ENCODE data around the gene TUBB3. TPM values are rescaled to one million over a fixed set of nuclear protein-coding genes. Genes with fewer than 3 reads are reported as not detected.

TUBB3 gene
- total RNA-seq, 1 donor from 2014 or later: 84.9 TPM

- H3K4me1 Mint-ChIP-seq (ENCODE audit: unreplicated experiment): peaks cover 31% of the 10 kb centered on the region
- DNase-seq (ENCODE audit: extremely low spot score, unreplicated experiment): no peak
- H3K36me3 Mint-ChIP-seq (ENCODE audit: unreplicated experiment): peaks cover 7% of the 10 kb centered on the region
- H3K27ac Mint-ChIP-seq (ENCODE audit: unreplicated experiment): no peak overlapping the region
- TF ChIP-seq CTCF (IDR thresholded peaks at IDR 0.05): no peak
- H3K4me3 Mint-ChIP-seq (ENCODE audit: unreplicated experiment): no peak overlapping the region
- H3K9me3 Mint-ChIP-seq (ENCODE audit: unreplicated experiment): no peaks in the 10 kb centered on the region
- no peaks in the 10 kb centered on the region for H3K27me3 Mint-ChIP-seq (ENCODE audit: unreplicated experiment)
Observed at GRCh38 chr16:89915303-89916232, 7.6 kb upstream of the TUBB3 start.

- peak overlapping the region; percentile 74 for H3K27ac Mint-ChIP-seq (ENCODE audit: unreplicated experiment)
- no peak for TF ChIP-seq CTCF (IDR thresholded peaks at IDR 0.05)
- no peaks in the 10 kb centered on the region for H3K27me3 Mint-ChIP-seq (ENCODE audit: unreplicated experiment)
- H3K36me3 Mint-ChIP-seq (ENCODE audit: unreplicated experiment): peaks cover 3% of the 10 kb centered on the region
- DNase-seq (ENCODE audit: extremely low spot score, unreplicated experiment): peak; percentile 92
- no peaks in the 10 kb centered on the region for H3K9me3 Mint-ChIP-seq (ENCODE audit: unreplicated experiment)
- H3K4me1 Mint-ChIP-seq (ENCODE audit: unreplicated experiment): peaks cover 45% of the 10 kb centered on the region
- H3K4me3 Mint-ChIP-seq (ENCODE audit: unreplicated experiment): peak overlapping the region; percentile 77
Observed at GRCh38 chr16:89917773-89918452, 5.2 kb upstream of the TUBB3 start.

DNA sequence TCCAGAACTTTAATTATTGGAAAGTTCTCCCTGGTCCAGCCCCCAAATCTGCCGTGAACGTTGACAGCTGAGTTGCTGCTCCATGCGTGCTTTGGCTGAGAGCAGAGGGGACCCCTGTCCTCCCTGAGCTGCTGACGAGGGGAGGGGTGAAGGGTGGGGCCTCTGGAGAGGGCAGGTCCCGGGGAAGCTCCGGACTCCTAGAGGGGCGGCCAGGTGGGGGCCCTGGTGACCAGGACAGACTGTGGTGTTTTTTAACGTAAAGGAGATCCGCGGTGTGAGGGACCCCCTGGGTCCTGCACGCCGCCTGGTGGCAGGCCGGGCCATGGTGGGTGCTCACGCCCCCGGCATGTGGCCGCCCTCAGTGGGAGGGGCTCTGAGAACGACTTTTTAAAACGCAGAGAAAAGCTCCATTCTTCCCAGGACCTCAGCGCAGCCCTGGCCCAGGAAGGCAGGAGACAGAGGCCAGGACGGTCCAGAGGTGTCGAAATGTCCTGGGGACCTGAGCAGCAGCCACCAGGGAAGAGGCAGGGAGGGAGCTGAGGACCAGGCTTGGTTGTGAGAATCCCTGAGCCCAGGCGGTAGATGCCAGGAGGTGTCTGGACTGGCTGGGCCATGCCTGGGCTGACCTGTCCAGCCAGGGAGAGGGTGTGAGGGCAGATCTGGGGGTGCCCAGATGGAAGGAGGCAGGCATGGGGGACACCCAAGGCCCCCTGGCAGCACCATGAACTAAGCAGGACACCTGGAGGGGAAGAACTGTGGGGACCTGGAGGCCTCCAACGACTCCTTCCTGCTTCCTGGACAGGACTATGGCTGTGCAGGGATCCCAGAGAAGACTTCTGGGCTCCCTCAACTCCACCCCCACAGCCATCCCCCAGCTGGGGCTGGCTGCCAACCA is 4.4 kb upstream of the TUBB3 start, which contains the start of gene MC1R:
Gene MC1R, plus strand, starts transcription at position 410 of the 895 bp plus-strand sequence. Its CDS starts 397 bp downstream, at position 807.
- H3K9me3 Mint-ChIP-seq (ENCODE audit: unreplicated experiment): no peaks in the 10 kb centered on the region
- no peaks in the 10 kb centered on the region for H3K27me3 Mint-ChIP-seq (ENCODE audit: unreplicated experiment)
- H3K4me1 Mint-ChIP-seq (ENCODE audit: unreplicated experiment): peaks cover 45% of the 10 kb centered on the region
- H3K36me3 Mint-ChIP-seq (ENCODE audit: unreplicated experiment): no peaks in the 10 kb centered on the region
- H3K4me3 Mint-ChIP-seq (ENCODE audit: unreplicated experiment): peak within 1 kb of the TSS; percentile 77
- no peak for DNase-seq (ENCODE audit: extremely low spot score, unreplicated experiment)
- TF ChIP-seq CTCF (IDR thresholded peaks at IDR 0.05): peak; percentile 55
- peak within 1 kb of the TSS; percentile 74 for H3K27ac Mint-ChIP-seq (ENCODE audit: unreplicated experiment)

GRCh38 chr16:89919535-89920406 is 3.4 kb upstream of the TUBB3 start:
- TF ChIP-seq CTCF (IDR thresholded peaks at IDR 0.05): no peak
- Mint-ChIP-seq H3K4me1 (ENCODE audit: unreplicated experiment) (peaks cover 48% of the 10 kb centered on the region), H3K36me3 (ENCODE audit: unreplicated experiment) (no peaks in the 10 kb centered on the region), H3K27ac (ENCODE audit: unreplicated experiment) (peak overlapping the region; percentile 67), H3K27me3 (ENCODE audit: unreplicated experiment) (no peaks in the 10 kb centered on the region), H3K4me3 (ENCODE audit: unreplicated experiment) (no peak overlapping the region), H3K9me3 (ENCODE audit: unreplicated experiment) (no peaks in the 10 kb centered on the region)
- no peak for DNase-seq (ENCODE audit: extremely low spot score, unreplicated experiment)

Data from osteocyte (in vitro differentiated cells).